NCI-H2171 (cell line): ENCODE results near the gene CYGB.

Experiments
- DNase-seq: peaks from one replicate; lab custom pipeline; 2025; lab: John Stamatoyannopoulos, UW

The CYGB gene

GRCh38 chr17:76550712-76551615 lies 13.5 kb upstream of the CYGB start:
- DNase-seq = no peak

DNA sequence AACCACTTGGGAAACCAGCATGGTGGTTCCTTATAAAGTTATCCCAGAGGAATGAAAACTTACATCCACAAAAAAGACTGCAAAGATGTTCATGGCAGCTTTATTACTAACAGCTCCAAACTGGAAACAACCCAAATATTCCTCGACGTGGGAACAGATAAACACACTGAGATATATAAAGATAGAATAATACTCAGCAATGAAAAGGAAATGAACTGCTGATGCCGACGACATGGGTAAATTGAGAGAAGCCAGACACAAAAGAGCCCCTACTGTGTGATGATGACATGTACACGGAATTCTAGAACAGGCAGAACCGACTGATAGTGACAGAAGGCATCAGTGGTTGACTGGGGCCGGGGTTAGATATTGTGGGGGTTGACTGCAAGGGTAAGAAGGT lies 12.0 kb upstream of the CYGB start:
- DNase-seq = no peak

GRCh38 chr17:76549215-76549518 lies 11.7 kb upstream of the CYGB start:
- no peak for DNase-seq

DNA sequence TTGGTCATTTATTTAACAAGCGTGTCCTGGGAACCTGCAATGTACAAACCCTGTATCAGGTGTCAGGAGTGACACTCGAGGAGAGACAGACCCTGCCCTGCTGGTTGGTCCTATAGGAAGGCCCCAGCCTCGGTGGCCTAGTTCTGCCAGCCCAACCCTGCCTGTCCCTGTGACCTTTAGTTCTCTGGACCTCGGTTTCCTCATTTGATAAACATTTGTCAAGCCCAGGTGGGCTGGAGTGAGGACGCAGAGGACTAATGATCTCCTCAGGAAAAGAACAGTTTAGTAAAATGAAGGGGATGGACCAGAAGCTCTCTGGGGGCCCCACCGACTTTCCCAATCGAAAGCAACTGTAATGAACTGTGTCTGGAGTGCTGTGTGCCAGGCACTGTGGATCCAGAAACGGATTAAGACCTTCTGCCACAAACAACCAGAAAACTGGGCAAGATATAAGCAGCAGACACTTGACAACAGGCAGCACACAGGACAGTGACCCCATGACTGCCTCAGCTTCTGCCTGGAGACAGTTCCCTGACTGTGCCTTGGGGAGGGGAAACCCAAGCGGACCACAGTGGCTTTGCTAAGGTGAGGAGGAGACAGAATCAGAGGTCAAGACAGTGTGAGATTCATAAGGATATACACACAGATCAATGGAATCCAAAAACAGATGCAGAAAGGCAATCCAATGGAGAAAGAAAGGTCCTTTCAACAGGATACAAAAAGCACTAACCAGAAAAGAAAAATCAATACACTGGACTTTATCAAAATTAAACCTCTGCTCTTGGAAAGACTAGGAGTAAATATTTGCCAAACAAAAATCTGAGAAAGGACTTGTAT lies 11.1 kb upstream of the CYGB start:
- DNase-seq = no peak

- DNase-seq = no peak
These were observed 10.2 kb upstream of the CYGB start for GRCh38 chr17:76547642-76548202.

GRCh38 chr17:76547183-76547641 lies 9.7 kb upstream of the CYGB start:
- DNase-seq = peak; percentile 75

GRCh38 chr17:76546556-76547182 lies 9.2 kb upstream of the CYGB start:
- no peak for DNase-seq

- DNase-seq = no peak
These were observed 8.5 kb upstream of the CYGB start for GRCh38 chr17:76545918-76546555.

GRCh38 chr17:76544546-76545365 lies 7.2 kb upstream of the CYGB start:
- DNase-seq = peak; percentile 65

GRCh38 chr17:76543826-76544545 lies 6.5 kb upstream of the CYGB start:
- DNase-seq = peak; percentile 54

- no peak for DNase-seq
These were observed 5.9 kb upstream of the CYGB start for GRCh38 chr17:76543482-76543825.

- no peak for DNase-seq
These were observed 5.5 kb upstream of the CYGB start for GRCh38 chr17:76542984-76543383.

DNA sequence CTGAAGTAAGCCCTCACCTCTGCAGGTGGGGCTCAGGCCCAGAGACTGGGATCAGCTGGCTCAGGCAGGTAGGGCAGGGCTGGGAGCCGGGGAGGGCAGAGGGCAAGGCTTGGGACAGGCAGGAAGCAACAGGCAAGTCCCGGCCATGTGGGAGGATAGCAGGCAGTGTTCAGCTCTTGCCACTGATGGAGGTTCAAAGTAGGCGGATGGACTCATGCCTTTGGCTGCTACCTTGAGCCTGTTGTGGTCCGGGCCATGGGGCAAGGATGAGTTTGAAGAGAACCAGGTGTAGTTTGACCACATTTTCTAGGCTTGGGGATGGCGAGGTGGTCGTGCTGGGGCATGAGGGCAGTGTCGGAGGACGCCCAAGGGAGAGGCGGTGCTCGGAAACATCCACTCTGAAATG lies 5.1 kb upstream of the CYGB start:
- no peak for DNase-seq

DNA sequence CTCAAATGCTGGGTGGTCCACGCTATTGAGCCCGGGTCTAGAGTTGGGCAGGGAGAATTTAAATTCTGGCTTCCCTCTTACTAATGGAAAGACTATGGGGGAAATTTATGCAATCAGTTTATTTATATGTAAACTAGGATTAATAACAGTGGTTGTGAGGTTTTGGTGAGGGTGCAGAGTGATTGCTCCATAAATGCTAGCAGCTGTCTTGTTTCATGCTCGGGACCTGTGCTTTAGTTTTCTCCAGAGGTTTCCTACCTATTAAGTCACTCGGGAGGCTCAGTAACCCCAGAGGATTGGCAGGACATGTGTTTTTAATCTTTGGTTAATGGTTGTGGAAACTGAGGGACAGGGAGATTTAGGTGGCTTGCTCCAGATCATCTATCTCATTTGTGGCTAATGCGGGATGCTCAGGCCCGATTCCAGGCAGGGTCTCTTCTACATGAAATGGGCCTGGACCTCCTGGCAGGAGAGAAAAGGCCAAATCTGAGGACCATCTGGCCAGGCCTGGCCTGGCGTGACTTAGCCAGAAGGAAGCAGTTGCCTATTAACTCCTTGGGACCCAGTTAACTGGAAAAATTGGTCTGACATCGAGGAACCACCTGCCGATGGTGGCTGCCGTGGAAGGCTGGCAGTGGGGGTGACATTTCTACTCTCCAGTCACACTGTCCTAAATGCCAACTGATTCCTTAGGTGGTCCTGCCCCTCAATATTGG lies 4.4 kb upstream of the CYGB start:
- no peak for DNase-seq

DNA sequence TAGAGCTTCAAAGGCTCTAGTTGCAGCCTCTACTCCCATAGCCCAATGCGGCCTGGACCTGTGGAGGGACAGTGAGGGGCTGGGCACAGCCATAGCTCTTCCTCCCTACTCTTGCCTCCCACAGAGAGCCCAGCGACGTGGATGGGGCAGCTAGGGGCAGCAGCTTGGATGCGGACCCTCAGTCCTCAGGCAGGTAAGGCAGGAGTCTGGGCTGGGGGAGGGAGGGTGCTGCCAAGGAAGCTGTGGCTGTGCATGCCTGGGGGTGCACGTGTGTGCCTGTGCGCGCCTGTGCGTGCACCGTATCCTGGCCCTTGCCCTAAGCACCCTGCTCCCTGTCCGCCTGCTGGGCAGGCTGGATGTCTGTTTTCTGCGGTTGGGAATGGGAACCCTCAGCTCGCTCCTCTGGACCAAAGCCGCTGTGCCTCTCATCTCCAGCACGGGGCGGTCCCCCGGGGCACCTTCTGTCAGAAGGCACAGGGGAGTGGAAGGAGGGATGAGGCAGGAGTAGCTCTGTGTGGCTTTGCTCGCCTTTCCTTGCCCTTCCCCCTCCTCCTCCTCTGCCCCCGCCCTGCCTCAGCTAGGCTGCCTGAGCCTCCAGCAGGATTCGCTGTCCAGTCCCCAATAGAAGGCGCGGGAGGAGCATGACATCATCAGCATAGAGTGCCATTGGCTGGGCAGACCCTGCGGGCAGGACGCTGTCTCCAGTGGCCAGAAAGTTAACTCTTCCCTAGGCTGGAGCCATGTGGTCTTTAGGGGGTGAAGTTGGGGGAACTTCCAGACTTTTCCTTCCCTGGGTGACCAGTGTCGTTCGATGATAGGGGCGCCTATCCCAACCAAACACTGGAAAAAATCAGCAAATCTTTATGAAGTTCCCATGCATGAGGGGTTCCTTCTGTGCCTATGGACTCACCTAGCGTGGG lies 3.1 kb upstream of the CYGB start:
- DNase-seq = peak; percentile 97

DNA sequence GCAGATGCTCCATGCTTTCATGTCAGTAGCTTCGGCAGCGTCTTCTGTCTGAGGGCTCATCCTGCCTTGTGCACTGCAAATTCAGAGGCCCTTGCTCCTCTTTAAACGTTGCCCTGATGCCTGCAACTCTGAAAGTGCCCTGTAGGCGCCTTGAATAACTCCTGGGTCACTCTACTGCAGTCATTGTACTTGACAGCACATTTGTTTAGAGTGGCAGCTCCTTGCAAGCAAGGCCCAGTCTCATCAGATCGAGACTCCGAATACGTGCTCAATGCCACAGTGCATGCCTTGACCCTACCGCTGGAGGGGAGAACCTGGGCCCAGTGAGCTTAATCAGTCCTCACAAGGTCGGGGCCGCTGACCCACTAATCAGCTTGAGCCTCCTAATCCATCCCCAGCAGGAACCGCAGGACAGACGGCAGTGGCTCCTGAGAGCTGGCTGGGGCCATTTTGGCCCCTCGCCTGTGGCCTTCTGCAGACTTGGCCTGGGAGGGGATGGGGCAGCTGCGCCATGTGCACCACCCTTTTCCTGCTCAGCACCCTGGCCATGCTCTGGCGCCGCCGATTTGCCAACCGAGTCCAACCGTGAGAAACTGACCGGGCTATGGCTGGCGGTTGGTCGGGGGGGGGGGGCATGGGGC lies 2.2 kb upstream of the CYGB start, which contains the start of gene PRCD:
PRCD (plus strand) TSS at position 414 of the 641 bp plus-strand sequence; CDS start at position 512, 98 bp downstream.
- no peak for DNase-seq

- DNase-seq = no peak
These were observed 1.5 kb upstream of the CYGB start for GRCh38 chr17:76538941-76539570.
